CD14-positive monocyte (primary cell): ENCODE results near the gene PLIN3. TPM values are rescaled to one million over a fixed set of nuclear protein-coding genes. Genes with fewer than 3 reads are reported as not detected.

ENCODE experiments used
- DNase-seq, 3 donors: peaks; one replicate each; pipeline ENCODE4 v3.0.0-alpha.2; 2011 to 2022
- H2AFZ ChIP-seq: 2 replicates; pipeline ENCODE4 v1.6.0; 2012; ENCODE audit warnings: mild to moderate bottlenecking, low read depth, low read length, inconsistent platforms; ENCODE audit not compliant: insufficient read depth, poor library complexity, severe bottlenecking
- H3K27ac ChIP-seq, 2 donors: 1 replicate in 1 of 2; 2 replicates in 1 of 2; pipeline ENCODE4 v1.5.1; 2012 to 2013; ENCODE audit warnings: low read length in 2 of 2, control low read depth in 1 of 2, inconsistent platforms in 1 of 2, low read depth in 1 of 2, mild to moderate bottlenecking in 1 of 2
- H3K27me3 ChIP-seq, 2 donors: one replicate each; pipeline versions ENCODE4 v1.6.0 to v1.6.1; 2011 to 2013; ENCODE audit warnings: low read length in 2 of 2; ENCODE audit not compliant: control insufficient read depth in 2 of 2, insufficient read depth in 2 of 2
- H3K36me3 ChIP-seq, 2 donors: replicated peaks in 1 of 2; 1 replicate in 1 of 2; 2 replicates in 1 of 2; pipeline versions ENCODE4 v1.5.1 to v1.6.1; 2012 to 2013; ENCODE audit warnings: low read length in 2 of 2, control low read depth in 1 of 2, inconsistent platforms in 1 of 2, mild to moderate bottlenecking in 1 of 2; ENCODE audit not compliant: insufficient read depth in 2 of 2, control insufficient read depth in 1 of 2
- H3K4me1 ChIP-seq, 2 donors: 1 replicate in 1 of 2; 2 replicates in 1 of 2; pipeline versions ENCODE4 v1.5.1 to v1.6.1; 2012 to 2013; ENCODE audit warnings: low read length in 2 of 2, control low read depth in 1 of 2, inconsistent platforms in 1 of 2, mild to moderate bottlenecking in 1 of 2, moderate library complexity in 1 of 2; ENCODE audit not compliant: insufficient read depth in 2 of 2, control insufficient read depth in 1 of 2
- H3K4me2 ChIP-seq: replicated peaks from 2 replicates; pipeline ENCODE3; 2012; ENCODE audit warnings: low read length, moderate library complexity, mild to moderate bottlenecking; ENCODE audit not compliant: poor library complexity, severe bottlenecking; ENCODE audit errors: extremely low read depth
- H3K4me3 ChIP-seq, 3 experiments: fragments of 200-600 bp in 1 of 3; sonication (generic) in 1 of 3; replicated peaks in 1 of 3; 1 replicate in 2 of 3; 2 replicates in 1 of 3; pipeline ENCODE4 v1.5.1; 2011 to 2013; ENCODE audit warnings: low read length in 3 of 3, mild to moderate bottlenecking in 3 of 3, control low read depth in 2 of 3, low read depth in 2 of 3, inconsistent platforms in 1 of 3, moderate library complexity in 1 of 3
- H3K79me2 ChIP-seq: 2 replicates; pipeline ENCODE4 v1.6.0; 2012; ENCODE audit warnings: mild to moderate bottlenecking, control low read depth, inconsistent platforms, low read length, moderate library complexity; ENCODE audit not compliant: insufficient read depth
- H3K9ac ChIP-seq: 2 replicates; pipeline ENCODE4 v1.6.0; 2017; ENCODE audit warnings: low read length, mild to moderate bottlenecking; ENCODE audit not compliant: insufficient read depth, poor library complexity, severe bottlenecking
- H3K9me3 ChIP-seq, 2 donors: replicated peaks in 1 of 2; 1 replicate in 1 of 2; 2 replicates in 1 of 2; pipeline versions ENCODE4 v1.5.1 to v1.6.1; 2012 to 2013; ENCODE audit warnings: low read length in 2 of 2, control low read depth in 1 of 2; ENCODE audit not compliant: control insufficient read depth in 1 of 2, insufficient read depth in 1 of 2
- H4K20me1 ChIP-seq: 2 replicates; pipeline ENCODE4 v1.6.0; 2012; ENCODE audit warnings: mild to moderate bottlenecking, low read length, control low read depth, moderate library complexity; ENCODE audit not compliant: insufficient read depth
- H3K27ac Mint-ChIP-seq, 7 donors: one replicate each; pipeline ENCODE4 v1.8.0; 2020; ENCODE audit warnings: mild to moderate bottlenecking in 7 of 7, mixed read lengths in 7 of 7, moderate library complexity in 6 of 7, inconsistent platforms in 2 of 7
- H3K27me3 Mint-ChIP-seq, 3 donors: one replicate each; pipeline ENCODE4 v1.8.0; 2021 to 2022; ENCODE audit warnings: low read depth in 3 of 3, mild to moderate bottlenecking in 3 of 3, mixed read lengths in 3 of 3, moderate library complexity in 3 of 3, inconsistent platforms in 1 of 3
- H3K36me3 Mint-ChIP-seq, 2 donors: one replicate each; pipeline ENCODE4 v1.8.0; 2020; ENCODE audit warnings: mixed read lengths in 2 of 2, inconsistent platforms in 1 of 2, mild to moderate bottlenecking in 1 of 2
- H3K4me1 Mint-ChIP-seq: one replicate; pipeline ENCODE4 v1.8.0; 2020; ENCODE audit warnings: mild to moderate bottlenecking, mixed read lengths
- H3K4me3 Mint-ChIP-seq, 2 donors: one replicate each; pipeline ENCODE4 v1.8.0; 2020; ENCODE audit warnings: mild to moderate bottlenecking in 2 of 2, mixed read lengths in 2 of 2, moderate library complexity in 1 of 2
- H3K9me3 Mint-ChIP-seq, 7 donors: one replicate each; pipeline ENCODE4 v1.8.0; 2020 to 2022; ENCODE audit warnings: mixed read lengths in 7 of 7, mild to moderate bottlenecking in 6 of 7, moderate library complexity in 6 of 7, inconsistent platforms in 2 of 7
- CTCF ChIP-seq: fragments of 200-600 bp; IDR thresholded peaks from one replicate; pipeline ENCODE4 v1.8.0; 2022; ENCODE audit warnings: antibody characterized with exemption, mild to moderate bottlenecking
- WGBS: methylation state at CpG from one replicate; pipeline ENCODE4 v1.1.5; 2013; ENCODE audit warnings: missing lambda C conversion rate; ENCODE audit not compliant: insufficient coverage; 5-methylcytosine and 5-hydroxymethylcytosine counted together
- intact Hi-C, 2 donors: fragments of 100-400 bp; cut with micrococcal nuclease; formaldehyde crosslinking; loops; one replicate each; pipeline versions ENCODE4 v1.15.0 to v1.15.1; 2023
- polyA plus RNA-seq, 3 donors: library from polyadenylated mRNA; depleted of rRNA in 1 of 3; unstranded in 2 of 3; stranded (reverse) in 1 of 3; fragments of 300-500 nt in 2 of 3; fragments of >200 nt in 1 of 3; fragmentation: Illumina TruSeq in 2 of 3; gene quantifications; 1 replicate in 2 of 3; 2 replicates in 1 of 3; pipeline ENCODE4 v1.2.3, GENCODE V29; 2012 to 2021

PLIN3 gene
- polyA plus RNA-seq, 3 donors, result 78.8 to 151 (median 138) TPM

- Histone ChIP-seq H3K27me3 (no peaks in the 10 kb centered on the region), H3K9me3 (no peaks in the 10 kb centered on the region), H3K79me2 (peaks cover 80% of the 10 kb centered on the region), H2AFZ (peak overlapping the region; percentile 63), H3K9ac (peak overlapping the region; percentile 54), H3K4me2 (peak overlapping the region; percentile 89), H3K4me1 (peaks cover 61 to 71% of the 10 kb centered on the region in 2 donors), H3K4me3 (peak overlapping the region; percentile 46 to 79 (median 61)), H3K27ac (peak overlapping the region; percentile 43 to 91), H4K20me1 (peaks cover 56% of the 10 kb centered on the region), H3K36me3 (peaks cover 0 to 6% of the 10 kb centered on the region in 2 donors)
- Mint-ChIP-seq H3K36me3 (peaks cover 9 to 21% of the 10 kb centered on the region in 2 donors), H3K9me3 (no peaks in the 10 kb centered on the region), H3K27me3 (peaks cover 0 to 6% (median 0%) of the 10 kb centered on the region in 3 donors), H3K4me1 (peaks cover 66% of the 10 kb centered on the region), H3K4me3 (peak overlapping the region; percentile 90 to 91), H3K27ac (peak overlapping the region; percentile 75 to 89 (median 84))
- DNase-seq, result no peak
- no peak for TF ChIP-seq CTCF
- intact Hi-C loops, result loop anchor here (2.0 to 10.0 kb wide), 6 partner anchors 39 to 187 kb away; no protein-coding TSS in a partner anchor
- WGBS, result 53% methylated on average over 8 of the region's 15 CpGs
Observed at GRCh38 chr19:4911314-4911713, 43.8 kb upstream of the PLIN3 start.

GRCh38 chr19:4910594-4911281, 43.3 kb upstream of the PLIN3 start:
- Histone ChIP-seq H3K79me2 (peaks cover 74% of the 10 kb centered on the region), H2AFZ (peak overlapping the region; percentile 63), H3K27ac (peak overlapping the region; percentile 43 to 91), H3K27me3 (no peaks in the 10 kb centered on the region), H3K36me3 (peaks cover 0 to 6% of the 10 kb centered on the region in 2 donors), H3K9ac (peak overlapping the region; percentile 54), H3K4me3 (peak overlapping the region; percentile 46 to 79 (median 61)), H4K20me1 (peaks cover 62% of the 10 kb centered on the region), H3K4me2 (peak overlapping the region; percentile 89), H3K4me1 (peaks cover 57 to 67% of the 10 kb centered on the region in 2 donors), H3K9me3 (no peaks in the 10 kb centered on the region)
- intact Hi-C loops, result loop anchor here (1.0 to 10.0 kb wide), 7 partner anchors 38 to 186 kb away; no protein-coding TSS in a partner anchor
- no peak for TF ChIP-seq CTCF
- peaks cover 0 to 6% (median 0%) of the 10 kb centered on the region in 3 donors for H3K27me3 Mint-ChIP-seq
- peak; percentile 24 to 51 (median 44) for DNase-seq
- peaks cover 62% of the 10 kb centered on the region for H3K4me1 Mint-ChIP-seq
- peaks cover 10 to 21% of the 10 kb centered on the region in 2 donors for H3K36me3 Mint-ChIP-seq
- H3K9me3 Mint-ChIP-seq, result no peaks in the 10 kb centered on the region
- H3K4me3 Mint-ChIP-seq, result peak overlapping the region; percentile 90 to 91
- WGBS, result 9% methylated on average over 22 of the region's 23 CpGs
- peak overlapping the region; percentile 69 to 89 (median 84) for H3K27ac Mint-ChIP-seq
